Parathyroid adenoma (tissue), 2 donors: ENCODE measurements around the gene PPIP5K1.

ENCODE experiments used
- H2AFZ ChIP-seq: fragments of 300-600 bp; sonication (generic); one replicate; pipeline ENCODE4 v1.7.0; 2017; ENCODE audit warnings: antibody characterized with exemption, mild to moderate bottlenecking
- H3K27ac ChIP-seq: fragments of 300-600 bp; sonication (generic); one replicate; pipeline ENCODE4 v1.7.0; 2017
- H3K27me3 ChIP-seq: fragments of 300-600 bp; sonication (generic); one replicate; pipeline ENCODE4 v1.7.0; 2017; ENCODE audit warnings: low read length; ENCODE audit not compliant: control insufficient read depth, insufficient read depth
- H3K36me3 ChIP-seq: fragments of 300-600 bp; sonication (generic); one replicate; pipeline ENCODE4 v1.7.0; 2017; ENCODE audit warnings: low read length; ENCODE audit not compliant: control insufficient read depth, insufficient read depth
- H3K4me1 ChIP-seq: fragments of 300-600 bp; sonication (generic); one replicate; pipeline ENCODE4 v1.7.0; 2017; ENCODE audit warnings: control low read depth
- H3K4me2 ChIP-seq: fragments of 300-600 bp; sonication (generic); one replicate; pipeline ENCODE4 v1.7.0; 2017; ENCODE audit warnings: low read length
- H3K4me3 ChIP-seq: fragments of 300-600 bp; sonication (generic); one replicate; pipeline ENCODE4 v1.7.0; 2017; ENCODE audit warnings: low read depth, low read length
- H3K79me2 ChIP-seq: fragments of 300-600 bp; sonication (generic); one replicate; pipeline ENCODE4 v1.7.0; 2017; ENCODE audit warnings: control low read depth
- H3K9ac ChIP-seq: fragments of 300-600 bp; sonication (generic); one replicate; pipeline ENCODE4 v1.7.0; 2017; ENCODE audit warnings: mild to moderate bottlenecking
- H3K9me3 ChIP-seq: fragments of 300-600 bp; sonication (generic); one replicate; pipeline ENCODE4 v1.7.0; 2017; ENCODE audit warnings: low read length; ENCODE audit not compliant: control insufficient read depth
- CTCF ChIP-seq: fragments of 300-600 bp; sonication (generic); IDR thresholded peaks from one replicate; pipeline ENCODE4 v1.7.0; 2017; ENCODE audit warnings: antibody characterized with exemption, mild to moderate bottlenecking
- donor health status: primary hyperparathyroidism.

The PPIP5K1 gene

GRCh38 chr15:43527016-43527801, 62.8 kb downstream of the PPIP5K1 start:
- TF ChIP-seq CTCF: no peak
- no peak overlapping the region for H3K27ac ChIP-seq
- no peak overlapping the region for H3K9ac ChIP-seq
- H2AFZ ChIP-seq: no peak overlapping the region
- H3K4me3 ChIP-seq: no peak overlapping the region
- no peak overlapping the region for H3K4me2 ChIP-seq
- no peaks in the 10 kb centered on the region for H3K27me3 ChIP-seq
- no peaks in the 10 kb centered on the region for H3K79me2 ChIP-seq
- H3K36me3 ChIP-seq: no peaks in the 10 kb centered on the region
- no peaks in the 10 kb centered on the region for H3K9me3 ChIP-seq
- H3K4me1 ChIP-seq: no peaks in the 10 kb centered on the region

- Histone ChIP-seq H3K9me3 (no peaks in the 10 kb centered on the region), H3K4me2 (no peak overlapping the region), H3K36me3 (no peaks in the 10 kb centered on the region), H3K79me2 (no peaks in the 10 kb centered on the region), H3K9ac (no peak overlapping the region), H3K27me3 (no peaks in the 10 kb centered on the region), H3K4me3 (no peak overlapping the region), H2AFZ (no peak overlapping the region), H3K4me1 (no peaks in the 10 kb centered on the region), H3K27ac (no peak overlapping the region)
- no peak for TF ChIP-seq CTCF
Observed at GRCh38 chr15:43526261-43526930, 63.6 kb downstream of the PPIP5K1 start.

- Histone ChIP-seq H3K4me1 (no peaks in the 10 kb centered on the region), H2AFZ (no peak overlapping the region), H3K9me3 (no peaks in the 10 kb centered on the region), H3K4me2 (no peak overlapping the region), H3K9ac (no peak overlapping the region), H3K4me3 (no peak overlapping the region), H3K27me3 (no peaks in the 10 kb centered on the region), H3K27ac (no peak overlapping the region), H3K36me3 (no peaks in the 10 kb centered on the region), H3K79me2 (no peaks in the 10 kb centered on the region)
- TF ChIP-seq CTCF: no peak
Observed at GRCh38 chr15:43525131-43525530, 64.9 kb downstream of the PPIP5K1 start.

GRCh38 chr15:43524254-43524845, 65.7 kb downstream of the PPIP5K1 start:
- Histone ChIP-seq H3K9me3 (no peaks in the 10 kb centered on the region), H3K27ac (no peak overlapping the region), H3K36me3 (no peaks in the 10 kb centered on the region), H3K79me2 (no peaks in the 10 kb centered on the region), H3K4me2 (no peak overlapping the region), H2AFZ (no peak overlapping the region), H3K4me3 (no peak overlapping the region), H3K27me3 (no peaks in the 10 kb centered on the region), H3K4me1 (no peaks in the 10 kb centered on the region), H3K9ac (no peak overlapping the region)
- no peak for TF ChIP-seq CTCF
